Epithelial cell of proximal tubule (primary cell): ENCODE data around the gene TNS4. TPM values are rescaled to one million over a fixed set of nuclear protein-coding genes. Genes with fewer than 3 reads are reported as not detected.

Experiments
- DNase-seq: peaks from one replicate; pipeline ENCODE4 v3.0.0-alpha.2; 2011; ENCODE audit warnings: low read depth
- H3K4me3 ChIP-seq: 2 replicates; pipeline ENCODE4 v1.5.1; 2011; ENCODE audit warnings: low read depth, mild to moderate bottlenecking, low read length
- total RNA-seq: library from RNA; depleted of rRNA; stranded (reverse); fragments of >200 nt; gene quantifications from 2 replicates; pipeline ENCODE4 v1.2.3, GENCODE V29; 2015
- TF ChIP-seq, protein P1 (sequence below): conservative IDR thresholded peaks from 2 replicates; pipeline ENCODE4 v1.5.1; 2012; ENCODE audit warnings: low read depth, mild to moderate bottlenecking, low read length

Gene TNS4
- total RNA-seq, 1 donor from 2014 or later: not detected

DNA sequence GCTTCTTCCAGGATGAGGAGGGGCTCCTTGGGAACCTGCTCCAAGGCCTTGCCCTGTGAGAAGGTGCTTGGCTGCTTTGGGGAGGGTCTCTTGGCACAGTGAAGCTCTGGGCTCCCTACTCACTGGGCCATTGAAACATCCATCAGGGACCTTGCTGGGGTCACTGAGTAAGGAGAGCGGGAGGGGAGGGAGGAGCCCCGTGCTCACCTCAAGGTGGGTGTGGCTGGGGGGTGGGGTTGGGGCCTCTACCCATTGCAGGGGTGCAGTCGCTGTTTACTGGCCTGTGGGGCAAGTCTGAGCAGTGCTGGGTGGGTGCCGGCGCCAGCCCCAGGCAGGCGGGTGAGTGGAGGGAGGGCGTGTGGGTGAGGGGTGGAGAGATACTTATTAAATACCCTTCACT is 9.9 kb downstream of the TNS4 start:
- no peak for DNase-seq

DNA sequence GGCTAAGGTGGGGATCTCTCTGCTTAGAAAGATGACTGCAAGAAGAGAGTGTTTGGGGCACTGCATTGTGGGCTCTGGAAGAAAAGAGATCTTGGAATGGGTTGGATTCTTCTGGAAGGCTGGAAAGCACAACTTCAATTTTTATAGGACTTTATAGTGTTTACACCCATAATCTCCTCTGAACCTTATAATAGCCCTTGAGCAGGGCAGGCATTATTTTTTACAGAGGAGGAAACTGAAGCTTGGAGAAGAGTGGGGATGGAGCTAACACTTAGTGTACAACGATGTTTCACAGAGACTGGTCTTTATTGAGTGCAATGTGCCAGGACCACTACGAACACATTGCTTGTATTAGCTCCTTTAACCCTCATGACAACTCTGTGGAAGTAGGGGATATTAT is 10.4 kb downstream of the TNS4 start:
- TF ChIP-seq, protein P1, sequence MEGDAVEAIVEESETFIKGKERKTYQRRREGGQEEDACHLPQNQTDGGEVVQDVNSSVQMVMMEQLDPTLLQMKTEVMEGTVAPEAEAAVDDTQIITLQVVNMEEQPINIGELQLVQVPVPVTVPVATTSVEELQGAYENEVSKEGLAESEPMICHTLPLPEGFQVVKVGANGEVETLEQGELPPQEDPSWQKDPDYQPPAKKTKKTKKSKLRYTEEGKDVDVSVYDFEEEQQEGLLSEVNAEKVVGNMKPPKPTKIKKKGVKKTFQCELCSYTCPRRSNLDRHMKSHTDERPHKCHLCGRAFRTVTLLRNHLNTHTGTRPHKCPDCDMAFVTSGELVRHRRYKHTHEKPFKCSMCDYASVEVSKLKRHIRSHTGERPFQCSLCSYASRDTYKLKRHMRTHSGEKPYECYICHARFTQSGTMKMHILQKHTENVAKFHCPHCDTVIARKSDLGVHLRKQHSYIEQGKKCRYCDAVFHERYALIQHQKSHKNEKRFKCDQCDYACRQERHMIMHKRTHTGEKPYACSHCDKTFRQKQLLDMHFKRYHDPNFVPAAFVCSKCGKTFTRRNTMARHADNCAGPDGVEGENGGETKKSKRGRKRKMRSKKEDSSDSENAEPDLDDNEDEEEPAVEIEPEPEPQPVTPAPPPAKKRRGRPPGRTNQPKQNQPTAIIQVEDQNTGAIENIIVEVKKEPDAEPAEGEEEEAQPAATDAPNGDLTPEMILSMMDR: no peak
- H3K4me3 ChIP-seq: no peak overlapping the region
- DNase-seq: no peak

More for the DNA sequence above, 9.9 kb downstream of the TNS4 start:
- no peak overlapping the region for H3K4me3 ChIP-seq
- TF ChIP-seq, protein P1: no peak

DNA sequence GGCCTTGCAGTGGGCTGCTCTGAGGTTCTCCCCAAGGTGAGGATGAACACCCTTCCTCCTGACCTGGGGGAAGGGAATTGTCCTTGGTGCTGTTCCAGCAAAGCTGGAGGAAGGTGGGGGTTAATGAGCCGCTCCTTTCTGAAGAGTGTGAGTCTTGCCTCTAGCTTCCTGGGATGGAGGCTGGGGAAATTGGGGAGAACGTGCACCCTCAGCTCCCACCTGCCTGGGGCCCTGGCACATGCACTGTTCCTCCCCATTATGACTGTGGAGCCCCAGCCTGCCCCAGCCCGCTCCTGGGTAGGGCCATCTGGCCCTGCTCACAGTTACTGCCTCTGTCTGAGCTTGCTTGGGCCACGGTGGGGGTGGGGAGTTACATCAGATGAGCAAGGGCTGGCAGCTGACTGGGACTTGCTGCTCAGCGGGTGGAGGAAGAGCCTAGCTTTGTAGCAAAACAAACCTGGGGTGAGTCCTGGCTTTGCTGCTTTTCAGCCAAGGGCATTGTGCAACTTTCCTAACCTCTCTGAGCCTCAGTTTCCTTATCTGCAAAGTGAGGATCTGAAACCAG is 11.1 kb downstream of the TNS4 start:
- TF ChIP-seq, protein P1: no peak
- DNase-seq: peak; percentile 27
- no peak overlapping the region for H3K4me3 ChIP-seq

DNA sequence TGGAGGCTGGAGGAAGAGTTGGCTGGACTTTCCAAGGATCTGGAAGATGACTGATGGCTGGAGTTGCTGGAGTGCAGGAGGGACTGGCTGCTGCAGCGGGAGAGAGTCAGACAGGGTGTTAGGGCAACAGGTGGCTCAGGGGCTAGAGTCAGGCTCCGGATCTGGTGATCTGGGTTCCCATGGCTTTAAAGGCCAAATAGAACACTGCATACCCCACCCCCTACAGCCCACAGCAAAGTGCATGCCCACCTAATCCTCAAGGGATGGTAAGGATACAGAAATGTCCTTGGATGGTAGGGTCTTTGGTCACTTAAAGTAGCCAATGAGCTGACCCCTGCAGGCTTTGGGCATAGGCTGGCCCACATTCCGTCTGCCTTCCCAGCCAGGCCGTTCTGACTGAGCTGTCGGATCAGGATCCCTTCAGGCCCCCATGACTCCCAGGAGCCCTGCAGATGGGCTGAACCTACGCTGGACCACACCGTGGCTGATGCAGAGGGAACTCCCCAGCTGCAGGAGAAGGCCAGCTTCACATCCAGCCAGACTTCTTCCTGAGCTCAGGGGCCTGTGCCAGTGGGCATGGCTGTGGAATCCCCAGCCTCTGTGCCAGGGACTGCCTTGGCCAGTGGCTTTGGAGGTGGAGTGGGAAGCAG is 13.9 kb downstream of the TNS4 start:
- DNase-seq: no peak
- no peak overlapping the region for H3K4me3 ChIP-seq
- TF ChIP-seq, protein P1: no peak

DNA sequence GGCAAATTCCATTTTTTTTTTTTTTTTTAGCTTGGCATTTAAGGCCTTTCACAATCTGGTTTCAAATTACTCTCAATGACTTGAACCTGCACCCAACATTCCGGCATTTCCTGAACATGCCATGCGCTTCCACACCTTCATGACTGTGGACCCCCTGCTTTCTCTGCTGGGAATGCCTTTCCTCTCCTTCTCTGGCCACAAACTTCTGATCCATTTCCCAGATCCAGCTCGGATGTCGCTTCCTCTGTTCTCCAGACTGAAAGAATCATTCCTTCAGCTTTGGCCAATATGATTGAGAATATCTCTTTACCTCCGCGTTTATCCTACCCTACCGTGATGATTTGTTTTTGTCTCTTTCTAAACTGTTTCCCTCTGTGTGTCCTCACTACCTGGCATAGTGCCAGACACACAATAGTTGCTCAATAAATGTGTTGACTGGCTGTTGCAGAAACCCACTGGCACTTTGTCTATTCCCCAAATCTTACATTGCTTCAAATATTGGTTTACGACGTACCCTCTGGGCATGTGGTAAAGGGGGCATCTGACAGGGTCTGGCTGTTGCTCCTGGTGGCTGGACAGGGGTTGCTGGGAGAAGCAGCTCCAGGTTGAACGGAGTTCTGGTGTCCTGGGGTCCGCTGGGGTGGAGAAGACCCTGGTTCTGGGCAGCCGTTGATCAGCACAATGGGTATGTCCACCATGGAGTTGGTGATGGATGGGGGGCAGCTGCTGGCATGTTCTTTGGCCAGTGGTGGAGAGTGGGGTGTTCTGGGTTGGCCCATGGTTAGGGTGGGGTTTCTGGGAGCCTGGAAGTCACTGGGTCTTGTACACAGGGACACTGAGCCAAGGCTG is 14.7 kb downstream of the TNS4 start:
- TF ChIP-seq, protein P1: no peak
- DNase-seq: peak; percentile 77
- no peak overlapping the region for H3K4me3 ChIP-seq

DNA sequence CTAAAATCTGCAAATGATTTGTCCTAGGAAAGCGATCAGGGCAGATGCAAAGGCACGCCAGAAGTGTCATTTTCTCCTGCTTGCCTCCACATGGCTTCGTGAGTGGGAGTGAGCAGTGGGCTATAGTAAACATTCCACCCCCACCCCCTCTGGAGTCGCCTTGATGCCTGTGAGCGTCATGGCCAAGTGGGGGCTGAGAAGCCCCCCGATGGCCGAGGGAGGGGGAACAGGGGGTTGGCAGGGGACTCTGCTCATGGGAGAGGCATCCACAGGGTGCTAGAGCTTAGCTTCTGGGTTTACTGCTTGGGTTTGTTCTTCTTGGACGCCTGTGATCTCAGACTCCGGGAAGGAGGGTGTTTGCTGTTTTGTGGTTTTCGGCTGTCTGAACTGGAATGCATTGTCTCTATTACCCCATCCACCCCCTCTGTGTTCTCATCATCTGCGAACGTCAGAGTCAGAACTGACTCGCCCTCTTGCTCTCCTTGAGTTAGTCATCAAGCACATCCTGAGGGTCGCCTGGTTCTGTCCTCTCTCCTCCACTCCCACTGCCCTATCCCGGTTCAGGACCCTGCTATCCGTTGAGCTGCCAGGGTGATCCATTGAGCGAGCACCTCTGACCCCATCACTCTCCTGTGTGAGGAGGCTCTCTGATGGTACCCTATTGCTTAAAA is 15.4 kb downstream of the TNS4 start:
- TF ChIP-seq, protein P1: no peak
- H3K4me3 ChIP-seq: no peak overlapping the region
- DNase-seq: peak; percentile 97
